K562 (cell line): ENCODE measurements around the gene STAB2.

ENCODE experiments used
- CTCF ChIP-seq, 3 experiments: IDR thresholded peaks in 2 of 3; conservative IDR thresholded peaks in 1 of 3; 2 replicates each; pipeline ENCODE4 v1.5.1; 2011 to 2012; ENCODE audit warnings: low read length in 3 of 3, mild to moderate bottlenecking in 3 of 3, control low read depth in 2 of 3, improper control_type of control experiment in 1 of 3, inconsistent platforms in 1 of 3, low read depth in 1 of 3, mixed read lengths in 1 of 3, moderate library complexity in 1 of 3; ENCODE audit not compliant: insufficient read depth in 2 of 3
- ELK1 ChIP-seq: sonication (generic); formaldehyde crosslinking; IDR thresholded peaks from 2 replicates; pipeline ENCODE4 v1.8.1; 2022; ENCODE audit warnings: missing genetic modification reagents
- GATA2 ChIP-seq: sonication (generic); formaldehyde crosslinking; IDR thresholded peaks from 2 replicates; pipeline ENCODE4 v1.4.0; 2020; ENCODE audit warnings: mild to moderate bottlenecking, missing genetic modification reagents
- NCOA6 ChIP-seq: fragments of 450-650 bp; IDR thresholded peaks from 2 replicates; pipeline ENCODE4 v1.6.1; 2017; ENCODE audit warnings: mild to moderate bottlenecking
- RNF2 ChIP-seq: sonication (generic); IDR thresholded peaks from 2 replicates; pipeline ENCODE4 v1.6.1; 2016
- ZBTB12 ChIP-seq: fragments of 250-450 bp; sonication (Bioruptor Pico); IDR thresholded peaks from 2 replicates; pipeline ENCODE4 v1.4.0; 2020

GRCh38 chr12:103640831-103641230 is 53.8 kb downstream of the STAB2 start:
- TF ChIP-seq CTCF (IDR thresholded peaks at IDR 0.05 in 2 of 3, conservative IDR thresholded peaks at IDR 0.05 in 1 of 3; ENCODE audit: insufficient read depth in 2 of 3, low read depth in 1 of 3, low read length in 3 of 3) (no peak), ZBTB12 (CRISPR knock-in tag) (no peak), RNF2 (no peak), NCOA6 (no peak), GATA2 (CRISPR knock-in tag) (no peak), ELK1 (CRISPR knock-in tag) (no peak)
